Neural crest cell (in vitro differentiated cells): ENCODE measurements around the gene EIF4E1B. TPM values are rescaled to one million over a fixed set of nuclear protein-coding genes. Genes with fewer than 3 reads are reported as not detected.
A peak's percentile ranks its signal among the peaks of the same experiment; 100 is the strongest.

Source experiments
- DNase-seq: peaks from one replicate; pipeline ENCODE4 v3.0.0; 2021; ENCODE audit warnings: low read depth, mixed read lengths, low spot score
- H3K27ac Mint-ChIP-seq: one replicate; pipeline ENCODE4 v1.8.0; 2021; ENCODE audit warnings: mild to moderate bottlenecking, mixed read lengths; ENCODE audit not compliant: unreplicated experiment
- H3K27me3 Mint-ChIP-seq: 2 replicates; pipeline ENCODE4 v1.8.0; 2021; ENCODE audit warnings: low read depth, mild to moderate bottlenecking, mixed read lengths
- H3K36me3 Mint-ChIP-seq: 2 replicates; pipeline ENCODE4 v1.8.0; 2021; ENCODE audit warnings: low read depth, mild to moderate bottlenecking, mixed read lengths
- H3K4me1 Mint-ChIP-seq: 2 replicates; pipeline ENCODE4 v1.8.0; 2021; ENCODE audit warnings: mixed read lengths
- H3K4me3 Mint-ChIP-seq: one replicate; pipeline ENCODE4 v1.8.0; 2021; ENCODE audit warnings: mild to moderate bottlenecking, mixed read lengths
- H3K9me3 Mint-ChIP-seq: 2 replicates; pipeline ENCODE4 v1.8.0; 2021; ENCODE audit warnings: mixed read lengths
- CTCF ChIP-seq: fragments of 200-600 bp; sonication (generic); conservative IDR thresholded peaks from 2 replicates; pipeline ENCODE4 v1.5.0; 2021; ENCODE audit warnings: antibody characterized with exemption, mild to moderate bottlenecking
- total RNA-seq: library from RNA; stranded (reverse); gene quantifications from 2 replicates; pipeline ENCODE4 v1.2.1, GENCODE V29; 2021

The EIF4E1B gene
- total RNA-seq, 1 donor from 2014 or later, result not detected

- no peaks in the 10 kb centered on the region for H3K27me3 Mint-ChIP-seq
- peaks cover 33% of the 10 kb centered on the region for H3K4me1 Mint-ChIP-seq
- no peak for TF ChIP-seq CTCF
- no peaks in the 10 kb centered on the region for H3K9me3 Mint-ChIP-seq
- H3K36me3 Mint-ChIP-seq, result peaks cover 4% of the 10 kb centered on the region
- no peak for DNase-seq
- H3K27ac Mint-ChIP-seq, result peak overlapping the region; percentile 30
- no peak overlapping the region for H3K4me3 Mint-ChIP-seq
Observed at GRCh38 chr5:176601901-176602482, 28.5 kb upstream of the EIF4E1B start.

GRCh38 chr5:176603091-176603490, 27.4 kb upstream of the EIF4E1B start:
- TF ChIP-seq CTCF, result no peak
- Mint-ChIP-seq H3K9me3 (no peaks in the 10 kb centered on the region), H3K4me1 (peaks cover 33% of the 10 kb centered on the region), H3K27ac (peak overlapping the region; percentile 9), H3K4me3 (no peak overlapping the region), H3K36me3 (peaks cover 4% of the 10 kb centered on the region), H3K27me3 (no peaks in the 10 kb centered on the region)
- DNase-seq, result no peak

GRCh38 chr5:176606032-176606431, 24.4 kb upstream of the EIF4E1B start:
- Mint-ChIP-seq H3K4me3 (no peak overlapping the region), H3K27ac (no peak overlapping the region), H3K36me3 (no peaks in the 10 kb centered on the region), H3K9me3 (no peaks in the 10 kb centered on the region), H3K27me3 (peaks cover 4% of the 10 kb centered on the region), H3K4me1 (peaks cover 49% of the 10 kb centered on the region)
- DNase-seq, result no peak
- TF ChIP-seq CTCF, result no peak

- H3K27me3 Mint-ChIP-seq, result peaks cover 10% of the 10 kb centered on the region
- no peaks in the 10 kb centered on the region for H3K36me3 Mint-ChIP-seq
- no peaks in the 10 kb centered on the region for H3K9me3 Mint-ChIP-seq
- peaks cover 50% of the 10 kb centered on the region for H3K4me1 Mint-ChIP-seq
- peak overlapping the region; percentile 68 for H3K4me3 Mint-ChIP-seq
- no peak for TF ChIP-seq CTCF
- H3K27ac Mint-ChIP-seq, result peak overlapping the region; percentile 86
- no peak for DNase-seq
Observed at GRCh38 chr5:176606875-176607274, 23.6 kb upstream of the EIF4E1B start.

GRCh38 chr5:176608142-176608705, 22.3 kb upstream of the EIF4E1B start:
- Mint-ChIP-seq H3K4me3 (peak overlapping the region; percentile 98), H3K36me3 (no peaks in the 10 kb centered on the region), H3K4me1 (peaks cover 39% of the 10 kb centered on the region), H3K27ac (no peak overlapping the region), H3K9me3 (no peaks in the 10 kb centered on the region), H3K27me3 (peaks cover 23% of the 10 kb centered on the region)
- DNase-seq, result no peak
- TF ChIP-seq CTCF, result no peak
